RPMI8226 (cell line): Measurements from ENCODE around the gene SYCE1.

Experiments used
- DNase-seq: peaks from one replicate; pipeline ENCODE4 v3.0.0-alpha.2; 2015

SYCE1 gene

DNA sequence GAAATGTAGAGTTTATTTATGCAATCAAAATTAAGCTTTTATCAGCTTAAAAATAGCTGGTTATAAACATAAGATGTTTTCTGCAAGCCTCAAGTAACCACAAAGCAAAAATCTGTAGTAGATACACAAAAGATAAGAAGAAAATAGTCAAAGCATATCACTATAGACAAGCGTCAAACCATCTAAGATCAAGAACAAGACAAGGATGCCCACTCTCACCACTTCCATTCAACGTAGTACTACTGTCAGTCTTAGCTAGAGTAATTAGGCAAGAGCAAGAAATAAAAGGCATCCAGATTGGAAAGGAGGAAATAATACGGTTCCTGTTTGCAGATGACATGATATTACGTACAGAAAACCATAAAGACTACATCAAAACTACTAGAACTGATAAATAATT is 55.7 kb downstream of the SYCE1 start:
- DNase-seq, result no peak
